Ureter (tissue), 1 donor: ENCODE results near the gene MORN3. TPM values are rescaled to one million over a fixed set of nuclear protein-coding genes. Genes with fewer than 3 reads are reported as not detected.
A peak's percentile ranks its signal among the peaks of the same experiment; 100 is the strongest.
"Not testable (repeated sequence)": the region's sequence is repeated elsewhere in the genome, so short reads cannot be mapped to it uniquely, and the experiment has no call there.

Source experiments
- DNase-seq: peaks from one replicate; pipeline ENCODE4 v3.0.0-alpha.2; 2020; ENCODE audit warnings: low spot score
- total RNA-seq: library from RNA; stranded (reverse); gene quantifications from one replicate; pipeline ENCODE4 v1.2.4, GENCODE V29; 2023
- donor health status: DM: yes; HTN: yes; CAD: no.

Gene MORN3
- total RNA-seq, 1 donor from 2014 or later: 1.8 TPM

DNA sequence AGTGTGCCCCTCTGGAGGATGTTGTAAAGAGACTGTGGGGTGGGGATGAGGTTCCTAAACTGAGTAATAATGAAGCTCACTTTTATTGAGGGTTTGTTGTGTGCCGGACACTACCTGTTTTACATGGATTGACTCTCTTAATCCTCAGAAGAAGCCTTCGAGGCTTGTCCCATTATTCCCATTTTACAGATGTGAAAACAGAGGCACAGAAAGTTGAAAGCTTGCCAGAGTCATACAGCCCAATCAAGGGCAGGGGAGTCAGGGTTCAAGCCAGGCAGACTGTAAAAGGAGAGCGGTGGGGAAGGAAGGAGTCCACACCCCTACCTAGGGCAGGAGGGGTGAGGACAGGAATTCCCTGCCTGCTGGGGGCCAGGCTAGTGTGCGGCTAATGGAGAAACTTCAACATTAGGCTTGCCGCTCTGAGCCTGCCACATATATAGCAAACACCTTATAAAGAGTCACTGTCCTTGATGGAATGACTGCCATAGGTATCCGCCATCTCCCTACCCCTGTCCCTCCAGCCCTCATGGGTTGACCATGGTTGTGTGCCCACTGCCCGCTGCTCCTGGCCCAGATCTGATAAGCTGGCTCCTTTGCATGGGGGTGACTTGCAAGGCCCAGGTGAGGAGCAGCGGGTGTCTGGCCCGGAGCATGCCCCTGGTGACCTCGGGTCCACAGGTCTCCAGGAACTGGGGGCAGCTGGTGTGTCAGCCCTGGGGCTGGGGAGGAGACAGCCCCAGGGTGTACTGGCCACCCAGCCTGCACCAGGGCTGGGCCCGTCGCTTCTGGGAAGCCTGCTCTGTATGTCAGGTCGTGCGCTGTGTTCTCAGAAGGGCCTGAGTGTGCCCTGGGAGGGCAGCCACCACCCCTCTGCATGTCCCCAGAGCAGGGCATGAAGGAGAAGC lies 30.9 kb downstream of the MORN3 start:
- DNase-seq: no peak

DNA sequence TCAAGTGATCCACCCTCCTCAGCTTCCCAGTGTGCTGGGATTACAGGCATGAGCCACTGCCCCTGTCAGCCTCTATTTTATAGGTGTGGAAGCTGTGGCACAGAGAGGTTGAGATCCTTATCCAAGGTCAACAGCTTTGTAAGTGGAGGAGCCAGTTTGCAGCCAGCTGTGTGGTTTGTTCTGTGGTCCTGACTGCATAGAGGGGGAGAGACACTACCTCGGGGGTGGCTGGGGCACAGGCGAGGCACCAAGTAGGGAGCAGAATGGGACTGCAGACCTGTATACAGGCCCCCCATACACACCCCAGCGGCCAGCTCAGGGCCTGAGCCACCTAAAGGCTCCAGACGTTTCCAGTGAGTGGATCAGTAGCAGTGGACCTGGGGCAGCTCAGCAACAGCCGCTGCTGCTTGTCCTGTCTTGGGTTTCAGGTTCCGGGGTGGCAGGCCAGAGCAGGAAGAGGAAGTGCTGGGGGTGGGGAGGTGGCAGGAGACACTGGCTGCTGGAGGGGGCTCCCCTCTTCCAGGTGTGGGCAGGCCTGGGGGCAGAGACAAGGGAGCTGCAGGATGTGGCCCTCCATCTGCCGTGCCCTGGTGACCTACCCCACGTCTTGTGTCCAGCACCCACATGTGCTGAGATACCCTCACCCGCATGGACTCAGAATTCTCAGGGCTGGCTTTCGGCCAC lies 32.1 kb downstream of the MORN3 start:
- peak; percentile 60 for DNase-seq

DNA sequence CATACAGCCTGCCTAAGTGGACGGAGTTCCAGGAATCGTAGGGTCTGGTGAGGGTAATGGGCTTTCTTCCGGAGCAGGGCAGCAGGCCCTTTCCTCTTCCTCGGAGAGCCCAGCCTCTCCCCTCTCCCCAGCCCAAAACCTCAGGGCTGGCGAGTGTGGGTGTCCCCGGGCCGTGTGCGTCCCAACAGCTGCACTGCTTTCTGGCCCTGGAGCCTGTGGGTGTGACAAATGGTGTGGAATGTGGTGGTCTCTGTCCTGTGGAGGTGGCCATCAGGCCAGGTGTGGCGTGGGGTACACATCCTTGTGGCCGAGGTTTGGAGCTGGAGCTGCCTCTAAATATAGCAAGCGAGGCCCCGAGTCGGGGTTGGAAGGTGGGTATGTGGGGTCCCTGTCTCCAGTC lies 34.6 kb downstream of the MORN3 start:
- DNase-seq: no peak

DNA sequence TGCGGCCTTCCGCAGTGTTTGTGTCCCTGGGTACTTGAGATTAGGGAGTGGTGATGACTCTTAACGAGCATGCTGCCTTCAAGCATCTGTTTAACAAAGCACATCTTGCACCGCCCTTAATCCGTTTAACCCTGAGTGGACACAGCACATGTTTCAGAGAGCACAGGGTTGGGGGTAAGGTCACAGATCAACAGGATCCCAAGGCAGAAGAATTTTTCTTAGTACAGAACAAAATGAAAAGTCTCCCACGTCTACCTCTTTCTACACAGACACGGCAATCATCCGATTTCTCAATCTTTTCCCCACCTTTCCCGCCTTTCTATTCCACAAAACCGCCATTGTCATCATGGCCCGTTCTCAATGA lies 35.6 kb downstream of the MORN3 start:
- not testable (repeated sequence) for DNase-seq

- no peak for DNase-seq
These were observed 37.1 kb downstream of the MORN3 start for GRCh38 chr12:121632069-121632970.

GRCh38 chr12:121630791-121631355 lies 38.6 kb downstream of the MORN3 start:
- DNase-seq: no peak

GRCh38 chr12:121628536-121628935 lies 40.9 kb downstream of the MORN3 start:
- DNase-seq: no peak

DNA sequence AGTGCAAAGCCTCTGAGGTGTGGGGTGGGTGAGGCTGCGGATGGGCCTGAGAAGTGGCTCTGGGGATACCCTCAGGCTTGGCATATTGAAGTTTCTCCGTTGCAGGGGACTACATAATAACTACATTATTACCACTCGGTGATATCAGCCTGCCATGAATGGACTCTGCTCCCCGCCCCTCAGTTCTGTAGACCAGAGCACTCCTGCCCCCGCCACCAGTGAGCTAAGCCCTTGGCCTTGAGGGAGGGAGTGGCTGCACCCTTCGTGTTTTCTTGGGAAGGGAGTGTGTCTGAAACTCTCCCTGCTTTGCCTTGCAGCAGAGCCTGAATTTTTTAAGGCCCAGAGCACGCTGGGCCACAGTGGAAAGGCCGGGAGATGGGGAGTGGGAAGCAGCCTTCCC lies 41.4 kb downstream of the MORN3 start:
- no peak for DNase-seq

GRCh38 chr12:121626853-121627640 lies 42.4 kb downstream of the MORN3 start:
- peak; percentile 68 for DNase-seq

- DNase-seq: peak; percentile 96
These were observed 43.2 kb downstream of the MORN3 start, which contains the start of gene ORAI1 for GRCh38 chr12:121626087-121626852. ORAI1 (plus strand) TSS chr12:121626530.

DNA sequence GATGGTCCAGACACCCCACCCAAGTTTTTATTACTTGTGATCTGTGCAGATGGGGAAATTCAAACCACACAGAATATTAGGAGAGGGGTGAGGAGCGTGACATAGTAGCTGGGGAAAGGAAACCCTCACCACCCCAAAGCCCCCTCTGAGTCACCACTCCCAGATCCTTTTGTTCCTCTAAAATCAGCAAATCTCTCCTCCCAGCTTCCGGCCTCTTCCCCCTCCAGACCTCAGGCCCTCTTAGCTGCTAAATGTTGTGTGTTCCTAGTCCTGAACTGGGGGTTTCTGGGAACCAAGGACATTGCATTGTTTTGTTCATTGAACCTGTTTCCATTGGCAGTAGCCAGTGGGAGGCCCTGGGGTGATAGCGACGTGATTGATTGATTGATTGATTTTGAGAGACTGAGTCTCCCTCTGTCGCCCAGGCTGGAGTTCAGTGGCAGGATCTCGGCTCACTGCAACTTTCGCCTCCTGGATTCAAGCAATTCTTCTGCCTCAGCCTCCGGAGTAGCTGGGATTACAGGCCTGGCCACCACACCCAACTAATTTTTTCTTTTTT lies 49.0 kb downstream of the MORN3 start:
- no peak for DNase-seq

DNA sequence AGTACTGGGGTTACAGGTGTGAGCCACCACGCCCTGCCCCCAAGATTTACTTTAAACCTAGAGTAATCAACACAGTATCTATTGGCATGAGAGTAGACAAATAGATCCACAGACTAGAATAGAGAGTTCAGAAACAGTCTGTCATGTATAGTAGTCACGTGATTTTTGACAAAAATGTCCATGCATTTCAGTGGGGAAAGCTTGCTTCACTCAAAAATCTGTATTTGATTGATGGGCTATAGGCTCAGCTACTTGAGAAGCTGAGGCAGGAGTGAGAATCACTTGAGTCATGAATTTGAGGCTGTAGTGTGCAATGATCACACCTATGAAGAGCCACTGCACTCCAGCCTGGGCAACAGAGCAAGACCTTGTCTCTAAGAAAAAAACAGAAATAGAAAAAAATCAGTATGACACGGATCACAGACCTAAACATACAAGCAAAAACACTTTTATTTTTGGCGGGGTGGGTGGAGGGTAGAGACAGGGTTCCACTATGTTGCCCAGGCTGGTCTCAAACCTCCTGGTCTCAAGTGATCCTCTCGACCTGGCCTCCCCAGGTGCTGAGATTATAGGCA lies 50.7 kb downstream of the MORN3 start:
- no peak for DNase-seq

DNA sequence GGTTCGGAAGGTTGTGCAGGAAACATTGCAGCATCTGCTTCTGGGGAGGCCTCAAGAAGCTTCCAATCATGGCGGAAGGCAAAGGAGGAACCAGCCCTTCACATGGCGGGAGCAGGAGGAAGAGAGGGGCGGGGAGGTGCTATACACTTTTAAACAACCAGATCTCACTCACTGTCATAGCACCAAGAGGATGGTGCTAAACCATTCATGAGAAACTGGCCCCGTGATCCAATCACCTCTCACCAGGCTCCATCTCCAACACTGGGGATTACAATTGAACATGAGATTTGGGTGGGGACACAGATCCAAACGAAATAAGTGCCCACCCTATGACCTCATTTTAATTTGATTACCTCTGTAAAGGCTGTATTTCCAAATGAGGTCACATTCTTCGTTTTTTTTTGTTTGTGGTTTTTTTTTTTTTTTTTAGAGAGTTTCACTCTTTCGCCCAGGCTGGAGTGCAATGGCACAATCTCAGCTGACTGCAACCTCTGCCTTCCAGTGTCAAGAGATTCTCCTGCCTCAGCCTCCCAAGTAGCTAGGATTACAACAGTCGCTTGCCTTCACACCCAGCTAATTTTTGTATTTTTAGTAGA lies 54.5 kb downstream of the MORN3 start:
- no peak for DNase-seq

DNA sequence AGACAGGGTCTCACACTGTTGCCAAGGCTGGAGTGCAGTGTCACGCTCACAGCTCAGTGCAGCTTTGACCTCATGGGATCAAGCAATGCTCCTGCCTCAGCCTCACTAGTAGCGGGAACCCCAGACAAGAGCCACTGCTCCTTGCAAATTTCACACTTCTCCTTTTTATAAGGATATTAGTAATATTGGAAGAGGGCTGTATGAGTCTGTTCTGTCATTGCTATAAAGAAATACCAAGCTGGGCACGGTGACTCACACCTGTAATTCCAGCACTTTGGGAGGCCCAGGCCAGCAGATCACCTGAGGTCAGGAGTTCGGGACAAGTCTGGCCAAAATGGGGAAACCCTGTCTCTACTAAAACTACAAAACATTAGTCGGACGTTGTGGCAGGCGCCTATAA lies 56.0 kb downstream of the MORN3 start:
- no peak for DNase-seq

DNA sequence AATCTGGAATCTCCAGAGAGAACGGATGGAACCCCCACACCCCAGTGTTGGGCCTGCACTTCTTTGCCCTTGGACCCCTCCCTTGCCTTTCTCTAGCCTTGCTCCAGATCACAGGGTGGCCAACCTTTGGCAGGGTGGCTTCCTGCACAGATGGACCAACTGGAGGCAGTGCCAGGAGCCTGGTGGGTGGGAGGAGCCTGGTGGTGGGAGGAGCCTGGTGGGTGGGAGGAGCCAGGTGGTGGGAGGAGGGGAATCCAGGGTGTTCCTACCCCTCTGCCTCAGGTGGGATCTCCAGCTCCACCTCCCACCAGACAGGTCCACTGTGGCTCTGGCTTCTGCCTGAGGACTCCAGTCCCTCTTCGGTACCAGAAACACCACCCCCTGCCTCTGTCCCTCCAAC lies 58.1 kb downstream of the MORN3 start:
- DNase-seq: no peak

DNA sequence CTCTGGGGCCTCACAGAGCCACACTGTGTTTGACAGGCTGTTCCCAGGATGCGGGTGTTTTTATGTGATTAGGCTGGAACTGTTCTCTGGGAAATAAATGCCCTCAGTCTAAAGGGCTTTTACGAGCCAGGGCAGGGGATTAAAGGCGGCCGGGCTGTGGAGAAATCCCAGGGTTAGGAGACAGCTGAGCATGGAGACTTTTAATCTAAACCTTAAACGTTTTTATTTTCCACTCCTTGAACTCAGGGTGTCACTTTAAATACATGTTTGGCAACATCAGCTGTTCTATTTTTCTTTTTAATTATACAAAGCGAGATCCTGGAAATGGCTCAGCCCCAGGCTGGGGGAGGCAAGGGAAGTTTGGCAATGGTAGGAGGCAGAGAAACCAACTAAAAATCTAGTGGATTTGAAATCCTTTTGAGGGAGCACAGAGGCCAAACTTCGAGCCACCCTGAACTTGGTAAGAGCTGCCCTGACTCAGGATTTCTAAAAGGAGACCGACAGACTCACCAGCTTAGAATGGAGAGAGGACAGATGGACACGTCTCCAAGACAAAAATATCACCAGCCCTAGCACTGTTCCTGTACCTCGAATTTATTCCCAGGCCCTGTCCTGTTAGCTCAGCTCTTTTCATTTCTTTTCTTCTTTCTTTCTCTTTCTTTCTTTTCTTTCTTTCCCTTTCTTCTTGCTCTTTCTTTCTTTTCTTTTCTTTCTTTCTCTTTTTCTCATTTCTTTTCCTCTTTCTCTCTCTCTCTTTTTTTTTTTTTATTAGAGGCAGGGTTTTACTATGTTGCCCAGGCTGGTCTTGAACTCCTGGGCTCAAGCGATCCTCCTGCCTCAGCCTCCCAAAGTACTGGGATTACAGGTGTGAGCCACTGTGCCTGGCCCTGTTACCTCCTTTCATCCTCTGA lies 59.0 kb downstream of the MORN3 start:
- DNase-seq: no peak

DNA sequence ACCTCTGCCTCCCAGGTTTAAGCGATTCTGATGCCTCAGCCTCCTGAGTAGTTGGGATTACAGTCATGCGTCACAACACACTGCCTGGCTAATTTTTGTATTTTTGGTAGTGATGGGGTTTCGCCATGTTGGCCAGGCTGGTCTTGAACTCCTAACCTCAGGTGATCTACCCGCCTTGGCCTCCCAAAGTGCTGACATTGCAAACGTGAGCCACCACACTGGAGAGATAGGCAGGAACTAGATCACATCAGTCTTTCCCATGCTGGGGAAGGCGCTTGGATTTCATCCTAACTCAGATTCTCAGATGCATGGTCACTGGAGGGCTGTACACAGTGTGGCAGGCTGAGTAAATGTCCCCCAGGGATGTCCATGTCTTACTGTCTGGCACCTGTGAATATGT lies 61.2 kb downstream of the MORN3 start:
- no peak for DNase-seq

DNA sequence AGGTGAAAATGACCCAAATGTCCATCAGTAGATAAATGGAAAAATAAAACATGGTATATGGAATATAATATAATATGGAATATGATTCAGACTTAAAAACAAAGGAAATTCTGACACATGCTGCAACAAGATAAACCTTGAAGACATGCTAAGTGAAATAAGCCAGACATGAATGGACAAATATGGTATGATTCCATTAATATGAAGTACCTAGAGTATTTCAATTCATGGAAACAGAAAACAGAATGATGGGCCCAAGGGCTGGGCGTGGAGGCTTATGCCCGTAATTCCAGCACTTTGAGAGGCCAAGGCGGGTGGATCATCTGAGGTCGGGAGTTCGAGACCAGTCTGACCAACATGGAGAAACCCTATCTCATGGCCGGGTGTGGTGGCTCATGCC lies 65.9 kb downstream of the MORN3 start:
- no peak for DNase-seq
